Activated CD8-positive, alpha-beta memory T cell treated with anti-CD3 and anti-CD28 coated beads for 4 hours (primary cell): ENCODE measurements around the gene CTU2.
"Not testable (repeated sequence)": the region's sequence is repeated elsewhere in the genome, so short reads cannot be mapped to it uniquely, and the experiment has no call there.

Experiments
- DNase-seq, 2 donors: peaks; one replicate each; pipeline ENCODE4 v3.0.0-alpha.2; 2020; ENCODE audit warnings: low read depth in 2 of 2

CTU2 gene

DNA sequence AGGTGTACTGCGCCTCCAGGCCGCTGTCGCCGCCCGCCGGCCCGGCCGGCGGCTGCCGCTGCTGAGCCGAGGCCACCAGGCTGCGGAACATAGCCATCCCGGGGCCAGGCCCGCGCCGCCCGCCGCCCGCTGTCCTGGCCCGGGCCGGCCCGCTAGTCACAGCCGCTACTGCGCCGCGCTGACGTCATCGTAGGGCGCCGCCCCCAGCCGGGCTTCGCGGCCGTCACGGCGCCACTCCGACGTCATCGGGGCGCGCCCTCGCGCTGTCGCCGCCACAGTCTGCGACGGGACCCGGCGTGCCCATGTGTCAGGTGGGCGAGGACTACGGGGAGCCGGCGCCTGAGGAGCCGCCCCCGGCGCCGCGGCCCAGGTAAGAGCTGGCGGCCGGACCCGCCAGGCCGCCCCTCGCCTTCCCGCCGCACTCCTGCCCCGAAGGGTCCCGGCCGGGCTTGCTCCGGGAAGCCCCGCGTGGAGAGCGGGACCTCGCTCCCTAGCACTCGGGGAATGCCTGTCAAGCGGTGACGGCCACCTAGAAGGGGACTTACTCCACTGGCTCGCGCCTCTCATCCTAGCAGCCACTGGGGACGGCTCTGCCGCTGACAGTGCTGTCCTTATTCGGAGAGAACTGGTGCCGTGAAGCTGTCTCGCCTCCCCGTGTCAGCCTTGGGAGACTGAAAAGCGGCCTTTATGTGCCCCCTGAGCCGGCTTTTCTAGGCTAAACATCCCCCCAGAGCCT is at the start of gene CTU2, which contains the start of gene RNF166:
CTU2 (plus strand) TSS at position 275 of the 736 bp plus-strand sequence; CDS start at position 303, 28 bp downstream.
RNF166 (minus strand) TSS at position 180 of the 736 bp plus-strand sequence; CDS start at position 97, 83 bp downstream.
- peak; percentile 84 to 90 for DNase-seq

DNA sequence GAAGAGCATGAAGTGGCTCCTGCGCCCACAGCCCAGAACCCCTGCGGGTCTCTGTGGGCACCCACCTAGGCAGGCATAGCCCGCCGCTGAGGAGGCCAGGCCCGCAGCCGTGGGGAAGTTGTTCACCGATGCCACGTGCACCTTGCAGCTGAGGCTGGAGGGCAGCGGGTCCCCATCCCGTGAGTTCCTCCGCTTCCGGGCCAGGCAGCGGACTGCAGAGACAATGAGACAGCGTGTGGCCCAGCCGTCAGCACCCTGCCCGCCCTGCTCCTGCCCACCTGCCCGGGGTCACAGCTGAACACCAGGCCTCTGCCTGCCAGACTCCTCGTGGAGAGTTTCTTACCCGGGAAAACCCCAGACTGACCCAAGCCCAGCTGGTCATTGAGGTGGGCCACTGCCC is 48.9 kb upstream of the CTU2 start:
- no peak for DNase-seq

DNA sequence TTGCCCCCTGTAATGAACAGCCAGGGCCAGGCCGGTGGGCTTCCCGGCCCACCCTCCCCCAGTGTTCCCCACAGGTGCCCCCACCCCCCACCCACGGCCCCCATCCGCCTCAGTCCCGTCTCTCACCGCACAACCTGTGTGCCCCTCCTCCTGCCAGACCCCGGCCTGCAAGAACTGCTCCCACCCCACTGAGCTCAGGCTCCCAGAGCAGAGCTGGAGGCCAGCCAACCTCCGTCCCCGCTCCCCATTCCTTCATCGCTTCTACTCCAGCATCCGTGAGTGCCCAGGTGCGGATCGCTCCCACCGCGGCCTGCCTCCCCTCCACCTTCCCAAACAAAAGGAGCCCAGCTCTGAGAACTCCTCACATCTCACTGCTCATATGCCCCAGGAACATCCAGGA is 47.6 kb upstream of the CTU2 start:
- no peak for DNase-seq

- no peak for DNase-seq
Observed at GRCh38 chr16:88659160-88659559, 47.1 kb upstream of the CTU2 start.

GRCh38 chr16:88661468-88661867 is 44.8 kb upstream of the CTU2 start:
- DNase-seq = no peak

DNA sequence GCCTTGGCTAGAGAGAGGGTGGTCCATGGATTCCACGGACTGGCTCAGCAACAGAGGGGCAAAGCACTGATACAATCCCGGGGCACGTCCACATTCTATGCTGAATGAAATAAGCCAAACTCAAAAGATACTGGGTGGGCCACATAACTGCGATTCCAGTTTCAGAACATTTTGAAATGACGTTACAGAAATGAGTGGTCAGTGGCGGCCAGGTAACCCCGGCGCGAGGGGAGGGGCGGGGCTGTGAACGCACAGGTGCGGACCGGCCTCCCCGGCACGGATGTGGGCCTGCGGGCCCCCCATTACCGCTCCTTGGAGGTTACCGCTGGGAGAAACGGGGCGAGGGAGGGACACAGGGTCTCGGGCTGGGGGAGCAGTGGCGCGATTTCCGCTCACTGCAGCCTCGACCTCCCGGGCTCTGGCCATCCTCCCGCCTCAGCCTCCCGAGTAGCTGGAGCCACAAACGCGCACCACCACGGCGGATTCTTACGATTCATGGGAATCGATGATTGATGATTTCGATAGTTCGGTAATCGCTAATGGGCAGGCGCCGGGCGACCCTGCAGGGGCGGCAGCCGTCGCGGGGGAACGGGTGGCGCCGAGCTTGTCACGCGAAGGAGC is 44.0 kb upstream of the CTU2 start:
- no peak for DNase-seq

DNA sequence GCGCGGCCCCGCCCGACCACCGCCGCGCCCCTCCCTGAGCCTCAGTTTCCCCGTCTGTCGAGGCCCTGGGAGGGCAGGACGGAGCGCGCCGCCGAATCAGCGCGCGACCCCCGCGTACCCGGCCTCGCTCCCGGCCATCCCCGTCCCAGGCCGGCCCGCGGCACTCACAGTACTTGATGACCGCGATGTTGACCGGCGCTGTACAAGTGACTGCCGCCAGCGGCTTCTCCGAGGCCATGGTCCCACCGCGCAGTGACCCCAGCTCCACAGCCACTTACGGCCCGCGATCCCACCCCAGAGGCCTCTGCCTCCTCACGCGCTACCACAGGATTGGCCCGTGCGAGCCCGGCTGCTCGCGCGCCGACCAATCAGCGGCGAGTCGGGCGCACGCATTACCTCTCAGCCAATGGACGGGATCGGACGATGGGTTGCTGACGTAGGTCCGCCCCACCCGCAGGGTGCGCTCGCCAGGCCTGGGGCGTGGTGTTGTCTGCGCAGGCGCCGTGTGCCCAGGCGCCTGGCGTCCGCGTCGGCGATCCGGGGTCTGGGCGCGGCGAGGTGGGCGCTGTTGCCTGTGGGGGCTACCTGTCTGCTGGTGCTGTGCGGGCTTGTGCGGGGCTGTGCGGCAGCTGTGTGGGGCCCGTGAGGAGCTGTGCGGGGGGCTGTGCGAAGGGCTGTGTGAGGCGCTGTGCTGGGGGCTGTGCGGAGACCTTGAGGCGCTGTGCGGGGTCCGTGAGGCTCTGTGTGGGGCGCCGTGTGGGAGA is 43.3 kb upstream of the CTU2 start, which contains the start of gene MVD:
MVD (minus strand) TSS at position 249 of the 764 bp plus-strand sequence; CDS start at position 238, 11 bp downstream.
- DNase-seq = peak; percentile 88 to 92

DNA sequence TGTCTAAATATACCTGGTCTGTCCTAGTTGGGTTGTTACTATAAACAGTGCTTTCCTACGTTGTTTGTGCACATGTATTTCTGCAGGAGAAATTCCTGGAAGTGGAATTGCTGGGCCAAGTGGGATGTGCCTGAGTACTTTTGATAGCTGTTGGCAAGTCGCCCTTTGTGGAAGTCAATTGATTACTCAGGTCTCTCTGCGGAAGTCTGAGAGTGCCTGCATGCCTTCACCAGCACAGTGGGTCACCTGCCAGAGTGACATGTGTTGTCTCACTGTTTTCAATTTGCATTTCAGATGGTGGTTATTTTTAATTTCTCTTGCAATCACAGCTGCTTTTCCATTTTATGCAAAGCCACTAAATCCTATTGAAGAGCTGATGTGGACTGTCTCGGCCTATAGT is 41.2 kb upstream of the CTU2 start:
- DNase-seq = no peak

- no peak for DNase-seq
Observed at GRCh38 chr16:88665570-88665969, 40.7 kb upstream of the CTU2 start.

GRCh38 chr16:88667461-88667860 is 38.8 kb upstream of the CTU2 start:
- DNase-seq = no peak

DNA sequence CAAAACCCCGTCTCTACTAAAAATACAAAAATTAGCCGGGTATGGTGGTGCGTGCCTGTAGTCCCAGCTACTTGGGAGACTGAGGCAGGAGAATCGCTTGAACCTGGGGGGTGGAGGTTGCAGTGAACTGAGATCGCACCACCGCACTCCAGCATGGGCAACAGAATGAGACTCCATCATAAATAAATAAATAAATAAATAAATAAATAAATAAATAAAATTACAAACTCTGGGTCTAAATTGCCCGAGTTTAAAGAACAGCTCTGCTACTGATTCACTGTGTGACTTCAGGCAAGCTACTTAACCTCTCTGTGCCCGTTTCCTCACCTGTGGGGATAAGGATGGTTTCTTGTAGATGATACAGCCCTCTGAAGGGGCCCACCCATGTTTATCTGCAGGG is 36.8 kb upstream of the CTU2 start:
- not testable (repeated sequence) for DNase-seq

DNA sequence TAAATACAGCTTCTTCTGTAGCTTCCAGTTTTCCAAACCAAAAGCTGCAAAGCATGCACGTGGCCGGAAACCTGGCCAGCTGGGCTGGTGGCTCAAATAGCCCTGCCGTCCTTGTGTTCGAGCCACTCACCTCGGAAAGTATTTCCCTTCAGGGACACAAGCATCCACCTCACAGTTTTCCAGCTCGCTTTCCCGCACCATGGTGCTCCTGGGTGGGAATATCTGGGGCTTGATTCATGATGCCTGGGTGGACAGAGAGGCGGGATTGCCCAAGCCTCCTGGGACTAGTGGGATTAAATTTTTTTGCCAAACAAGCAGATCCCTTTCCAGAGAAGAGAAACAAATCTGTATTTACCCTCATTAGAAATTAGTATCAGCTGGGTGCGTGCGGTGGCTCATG is 36.3 kb upstream of the CTU2 start:
- no peak for DNase-seq

- no peak for DNase-seq
Observed at GRCh38 chr16:88671806-88672205, 34.5 kb upstream of the CTU2 start.

DNA sequence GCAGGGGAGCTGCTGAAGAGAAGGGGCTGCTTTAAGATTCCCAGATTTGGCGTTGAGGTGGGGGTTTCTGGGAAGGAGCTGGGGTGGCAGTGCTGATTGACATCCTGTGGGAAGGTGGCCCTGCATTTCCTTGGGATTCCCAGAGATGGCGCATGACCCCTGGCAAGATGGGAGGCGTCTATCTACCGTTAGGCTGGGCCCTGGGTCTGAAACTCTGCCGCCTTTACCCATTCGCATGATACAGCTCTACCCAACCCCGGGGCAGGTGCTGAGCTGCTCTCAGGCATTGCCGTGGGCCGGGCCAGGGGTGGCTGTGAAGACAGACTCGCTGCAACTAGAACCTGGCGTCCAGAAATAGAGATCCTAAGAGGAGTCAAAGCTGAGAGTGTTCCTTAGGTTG is 33.5 kb upstream of the CTU2 start:
- DNase-seq = no peak

- no peak for DNase-seq
Observed at GRCh38 chr16:88673716-88674379, 32.5 kb upstream of the CTU2 start.

DNA sequence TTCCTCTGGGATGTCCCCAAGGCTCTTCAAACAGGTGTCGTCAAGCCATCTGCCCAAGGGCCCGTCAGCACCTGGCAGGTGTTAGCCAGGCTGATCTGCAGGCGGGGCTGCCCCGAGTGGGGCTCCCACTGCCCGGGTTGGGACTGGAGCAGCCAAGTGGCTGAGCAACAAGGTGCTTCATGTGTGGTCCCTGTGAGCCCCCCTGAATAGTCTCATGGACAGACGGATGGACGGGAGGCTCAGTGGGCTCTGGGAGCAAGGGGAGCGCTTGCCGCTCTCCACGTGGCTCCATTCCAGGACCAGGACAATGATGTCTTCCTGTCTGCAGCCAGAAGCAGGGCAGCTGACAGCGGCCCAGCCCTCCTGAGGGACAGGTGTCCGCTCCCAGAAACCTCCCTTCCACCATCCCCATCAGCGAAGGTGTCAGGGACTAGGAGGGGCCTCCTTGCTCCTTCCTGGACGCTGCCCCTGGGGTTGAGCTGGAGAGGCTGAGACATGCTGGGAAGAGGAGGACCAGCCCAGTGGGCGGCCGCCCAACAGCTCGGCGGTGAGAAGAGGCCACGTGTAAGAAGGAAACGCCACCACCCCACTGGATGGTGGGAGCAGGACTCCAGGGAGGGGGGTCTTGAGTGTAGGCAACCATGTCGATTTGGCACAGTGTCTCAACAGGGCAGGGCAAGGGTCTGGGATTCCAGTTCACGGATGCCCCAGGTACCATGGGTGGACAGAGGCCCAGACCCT is 29.6 kb upstream of the CTU2 start:
- DNase-seq = no peak

DNA sequence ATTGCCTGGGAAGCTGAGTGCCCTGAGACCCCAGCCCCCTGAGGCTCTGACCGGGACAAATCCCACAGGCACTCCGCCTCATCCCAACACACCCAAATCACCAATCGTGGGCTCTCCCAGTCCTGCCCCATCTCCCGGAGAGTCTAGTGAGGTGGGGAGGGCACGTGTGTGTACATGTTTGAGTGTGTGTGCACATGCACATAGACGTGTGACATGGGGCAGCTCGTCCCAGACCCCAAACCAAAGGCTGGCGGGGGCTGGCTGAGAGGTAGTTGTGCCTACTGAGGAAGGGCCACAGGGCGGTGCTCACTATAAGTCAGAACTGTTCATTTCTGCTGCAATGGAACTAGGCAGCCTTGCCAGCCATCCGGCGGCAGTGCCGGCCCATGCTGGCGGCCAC is 28.6 kb upstream of the CTU2 start:
- no peak for DNase-seq

GRCh38 chr16:88678224-88678979 is 27.9 kb upstream of the CTU2 start:
- no peak for DNase-seq

DNA sequence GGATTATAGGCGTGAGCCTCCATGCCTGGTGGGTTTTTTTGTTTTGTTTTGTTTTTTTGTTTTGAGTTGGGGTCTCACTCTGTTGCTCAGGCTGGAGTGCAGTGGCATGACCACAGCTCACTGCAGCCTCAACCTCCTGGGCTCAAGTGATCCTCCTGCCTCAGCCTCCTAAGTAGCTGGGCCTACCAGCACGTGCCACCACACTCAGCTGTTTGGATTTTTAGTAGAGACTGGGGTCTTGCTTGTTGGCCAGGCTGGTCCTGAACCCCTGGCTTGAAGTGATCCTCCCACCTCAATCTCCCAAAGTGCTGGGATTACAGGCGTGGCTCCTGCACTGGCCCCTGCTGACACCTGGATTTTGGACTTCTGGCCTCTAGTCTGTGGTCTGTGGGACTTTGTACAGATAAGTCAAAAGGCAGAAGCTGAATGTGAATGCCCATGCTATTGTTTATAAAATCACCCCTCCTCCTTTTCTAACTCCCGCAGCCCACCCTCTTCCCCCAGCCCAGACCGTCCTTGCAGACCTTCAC is 25.7 kb upstream of the CTU2 start:
- DNase-seq = no peak

GRCh38 chr16:88681084-88681680 is 25.1 kb upstream of the CTU2 start:
- DNase-seq = no peak
